ENCODE data around the gene C1S. TPM values are rescaled to one million over a fixed set of nuclear protein-coding genes. Genes with fewer than 3 reads are reported as not detected.
"Not testable (repeated sequence)": the region's sequence is repeated elsewhere in the genome, so short reads cannot be mapped to it uniquely, and the experiment has no call there.

Gene C1S
- total RNA-seq, 1 donor from 2014 or later: 2.4 TPM

GRCh38 chr12:7055736-7056135 lies 4.8 kb upstream of the C1S start:
- H3K36me3 Mint-ChIP-seq (ENCODE audit: low read depth): not testable (repeated sequence)

DNA sequence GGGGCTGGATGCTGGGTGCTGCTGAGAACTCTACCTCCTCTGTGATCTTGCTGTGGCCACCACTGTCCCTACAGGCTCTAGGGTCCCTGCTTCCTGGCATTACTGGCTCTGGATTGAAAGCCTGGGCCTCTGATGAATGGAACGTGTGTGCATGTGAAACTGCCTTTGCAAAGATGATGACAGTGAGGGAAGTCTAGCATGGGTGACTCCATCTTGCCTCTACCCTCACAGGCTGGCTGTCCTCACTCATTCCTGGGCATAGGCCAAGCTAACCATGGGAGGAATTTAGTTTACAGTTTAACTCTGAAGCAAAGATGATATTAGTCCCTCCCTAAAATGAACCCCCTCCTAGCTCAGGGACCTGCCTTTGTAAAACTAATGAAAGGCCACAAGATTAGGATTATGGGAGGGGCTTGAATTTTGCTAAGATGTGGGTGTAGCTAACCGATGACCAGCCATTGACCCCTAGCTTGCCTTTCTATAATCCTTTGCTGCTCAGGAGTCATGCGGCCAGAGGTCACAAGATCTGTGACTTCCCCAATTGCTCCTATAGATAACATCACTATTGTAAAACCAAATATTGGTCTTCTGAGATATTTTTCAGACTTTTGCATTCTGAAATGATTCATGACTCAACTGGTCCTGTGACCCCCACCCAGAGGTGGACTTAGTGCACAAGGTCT lies 2.2 kb upstream of the C1S start:
- Mint-ChIP-seq H3K9me3 (no peaks in the 10 kb centered on the region), H3K27me3 (ENCODE audit: insufficient read depth) (peaks cover 28% of the 10 kb centered on the region), H3K4me3 (no peak overlapping the region), H3K4me1 (ENCODE audit: low read depth) (no peaks in the 10 kb centered on the region), H3K36me3 (ENCODE audit: low read depth) (no peaks in the 10 kb centered on the region), H3K27ac (no peak overlapping the region)
- no peak for DNase-seq (ENCODE audit: low spot score)
- intact Hi-C loops (cut with micrococcal nuclease): no loop called here

More at GRCh38 chr12:7055736-7056135, 4.8 kb upstream of the C1S start:
- intact Hi-C loops (cut with micrococcal nuclease); H3K4me3 Mint-ChIP-seq; H3K4me1 Mint-ChIP-seq (ENCODE audit: low read depth); H3K9me3 Mint-ChIP-seq; H3K27ac Mint-ChIP-seq; DNase-seq (ENCODE audit: low spot score): not testable (repeated sequence)
- H3K27me3 Mint-ChIP-seq (ENCODE audit: insufficient read depth): peaks cover 29% of the 10 kb centered on the region

DNA sequence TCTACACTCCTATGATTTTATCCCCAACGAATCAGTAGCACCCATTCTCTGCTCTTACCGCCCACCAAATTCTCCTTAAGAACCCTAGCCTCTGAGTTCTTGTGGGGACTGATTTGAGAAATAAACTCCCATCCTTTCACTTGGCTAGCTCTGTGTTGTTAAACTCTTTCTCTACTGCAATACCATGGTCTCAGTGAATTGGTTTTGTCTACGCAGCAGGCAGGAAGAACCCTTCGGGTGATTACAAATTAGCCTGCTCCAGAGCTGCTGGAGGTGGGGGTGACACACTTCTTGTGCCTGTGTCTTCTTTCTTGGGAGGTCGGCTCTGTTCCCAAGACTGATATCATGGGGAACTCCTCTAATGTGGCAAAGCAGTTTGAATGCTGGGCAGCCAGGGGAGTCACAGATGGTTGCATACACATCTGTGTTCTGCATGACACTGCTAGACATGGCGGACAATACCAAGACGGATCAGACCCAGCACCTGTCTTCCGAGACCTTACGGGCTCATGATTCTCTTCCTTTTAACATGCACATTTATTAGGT lies 1.6 kb upstream of the C1S start:
- Mint-ChIP-seq H3K4me1 (ENCODE audit: low read depth) (no peaks in the 10 kb centered on the region), H3K27ac (no peak overlapping the region), H3K4me3 (no peak overlapping the region), H3K9me3 (no peaks in the 10 kb centered on the region), H3K36me3 (ENCODE audit: low read depth) (no peaks in the 10 kb centered on the region), H3K27me3 (ENCODE audit: insufficient read depth) (peaks cover 28% of the 10 kb centered on the region)
- intact Hi-C loops (cut with micrococcal nuclease): no loop called here
- DNase-seq (ENCODE audit: low spot score): no peak

DNA sequence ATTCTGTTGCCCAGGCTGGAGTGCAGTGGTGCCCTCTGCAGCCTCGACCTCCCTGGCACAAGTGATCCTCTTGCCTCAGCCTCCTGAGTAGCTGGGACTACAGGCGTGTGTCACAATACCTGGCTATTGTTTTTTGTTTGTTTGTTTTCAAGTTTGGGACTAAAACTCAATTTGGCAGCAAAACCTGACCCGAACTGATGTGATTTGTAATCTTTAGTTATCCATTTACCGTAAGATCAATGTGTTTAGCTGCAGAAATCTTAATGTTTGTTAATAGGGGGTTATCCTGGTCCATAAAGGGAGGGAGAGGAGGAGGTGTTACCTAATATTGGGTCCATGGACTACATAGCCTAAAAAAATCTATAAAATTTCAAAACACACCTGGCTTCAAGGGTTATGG lies 738 bp upstream of the C1S start:
- Mint-ChIP-seq H3K27me3 (ENCODE audit: insufficient read depth) (peaks cover 24% of the 10 kb centered on the region), H3K36me3 (ENCODE audit: low read depth) (no peaks in the 10 kb centered on the region), H3K4me1 (ENCODE audit: low read depth) (no peaks in the 10 kb centered on the region), H3K4me3 (no peak overlapping the region), H3K9me3 (no peaks in the 10 kb centered on the region), H3K27ac (no peak overlapping the region)
- no peak for DNase-seq (ENCODE audit: low spot score)
- intact Hi-C loops (cut with micrococcal nuclease): no loop called here

- Mint-ChIP-seq H3K4me1 (ENCODE audit: low read depth) (no peaks in the 10 kb centered on the region), H3K27me3 (ENCODE audit: insufficient read depth) (peaks cover 23% of the 10 kb centered on the region), H3K36me3 (ENCODE audit: low read depth) (no peaks in the 10 kb centered on the region), H3K27ac (no peak overlapping the region), H3K9me3 (no peaks in the 10 kb centered on the region), H3K4me3 (no peak overlapping the region)
- intact Hi-C loops (cut with micrococcal nuclease): loop anchor here (1.0 kb wide), 1 partner anchor 31 kb away; the partner anchor contains the start of gene C1R
- DNase-seq (ENCODE audit: low spot score): no peak
Observed at GRCh38 chr12:7061138-7061537, 620 bp downstream of the C1S start.

- Mint-ChIP-seq H3K4me1 (ENCODE audit: low read depth) (no peaks in the 10 kb centered on the region), H3K4me3 (no peak overlapping the region), H3K36me3 (ENCODE audit: low read depth) (no peaks in the 10 kb centered on the region), H3K9me3 (no peaks in the 10 kb centered on the region), H3K27ac (no peak overlapping the region), H3K27me3 (ENCODE audit: insufficient read depth) (peaks cover 23% of the 10 kb centered on the region)
- intact Hi-C loops (cut with micrococcal nuclease): loop anchor here (1.0 kb wide), 1 partner anchor 31 kb away; the partner anchor contains the start of gene C1R
- DNase-seq (ENCODE audit: low spot score): no peak
Observed at GRCh38 chr12:7061596-7061995, 1.1 kb downstream of the C1S start.

DNA sequence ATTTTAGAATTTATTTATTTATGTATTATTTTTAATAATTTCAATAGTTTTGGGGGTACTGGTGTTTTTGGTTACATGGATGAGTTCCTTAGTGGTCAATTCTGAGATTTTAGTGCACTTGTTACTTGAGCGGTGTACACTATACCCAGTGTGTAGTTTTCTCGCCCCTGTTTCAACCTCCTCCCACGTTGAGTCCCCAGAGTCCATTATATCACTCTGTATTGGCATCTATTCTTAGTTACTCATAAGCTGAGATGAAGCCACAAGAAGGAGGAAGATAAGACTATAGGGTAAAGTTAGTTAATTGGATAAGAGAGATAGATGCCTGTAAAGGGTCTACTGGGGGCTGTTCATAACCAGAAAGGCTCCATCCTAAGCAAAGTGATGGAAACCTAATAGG lies 4.0 kb downstream of the C1S start:
- no peaks in the 10 kb centered on the region for H3K9me3 Mint-ChIP-seq
- DNase-seq (ENCODE audit: low spot score): no peak
- H3K27ac Mint-ChIP-seq: no peak overlapping the region
- no peaks in the 10 kb centered on the region for H3K36me3 Mint-ChIP-seq (ENCODE audit: low read depth)
- intact Hi-C loops (cut with micrococcal nuclease): no loop called here
- H3K27me3 Mint-ChIP-seq (ENCODE audit: insufficient read depth): peaks cover 23% of the 10 kb centered on the region
- H3K4me1 Mint-ChIP-seq (ENCODE audit: low read depth): no peaks in the 10 kb centered on the region
- no peak overlapping the region for H3K4me3 Mint-ChIP-seq

DNA sequence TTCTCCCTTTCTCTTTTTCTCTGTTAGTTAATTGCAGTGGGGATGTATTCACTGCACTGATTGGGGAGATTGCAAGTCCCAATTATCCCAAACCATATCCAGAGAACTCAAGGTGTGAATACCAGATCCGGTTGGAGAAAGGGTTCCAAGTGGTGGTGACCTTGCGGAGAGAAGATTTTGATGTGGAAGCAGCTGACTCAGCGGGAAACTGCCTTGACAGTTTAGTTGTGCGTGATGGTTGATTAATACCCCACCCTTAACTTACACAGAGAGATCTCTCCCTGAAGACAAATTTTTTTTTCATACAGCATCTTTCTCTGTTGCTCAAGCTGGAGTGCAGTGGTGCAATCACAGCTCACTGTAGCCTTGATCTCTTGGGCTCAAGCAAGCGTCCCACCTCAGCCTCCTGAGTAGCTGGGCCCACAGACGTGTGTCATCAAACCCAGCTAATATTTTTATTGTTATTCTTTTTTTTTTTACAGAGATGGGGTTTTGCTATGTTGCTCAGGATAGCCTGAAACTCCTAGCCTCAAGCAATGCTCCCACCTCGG lies 4.6 kb downstream of the C1S start:
- H3K4me3 Mint-ChIP-seq: no peak overlapping the region
- DNase-seq (ENCODE audit: low spot score): no peak
- no peaks in the 10 kb centered on the region for H3K36me3 Mint-ChIP-seq (ENCODE audit: low read depth)
- intact Hi-C loops (cut with micrococcal nuclease): no loop called here
- H3K27me3 Mint-ChIP-seq (ENCODE audit: insufficient read depth): peaks cover 21% of the 10 kb centered on the region
- H3K27ac Mint-ChIP-seq: no peak overlapping the region
- no peaks in the 10 kb centered on the region for H3K4me1 Mint-ChIP-seq (ENCODE audit: low read depth)
- H3K9me3 Mint-ChIP-seq: no peaks in the 10 kb centered on the region

GRCh38 chr12:7066596-7066995 lies 6.1 kb downstream of the C1S start:
- H3K27ac Mint-ChIP-seq: no peak overlapping the region
- no peak overlapping the region for H3K4me3 Mint-ChIP-seq
- no peaks in the 10 kb centered on the region for H3K4me1 Mint-ChIP-seq (ENCODE audit: low read depth)
- H3K36me3 Mint-ChIP-seq (ENCODE audit: low read depth): no peaks in the 10 kb centered on the region
- intact Hi-C loops (cut with micrococcal nuclease): no loop called here
- no peaks in the 10 kb centered on the region for H3K9me3 Mint-ChIP-seq
- DNase-seq (ENCODE audit: low spot score): no peak
- peaks cover 15% of the 10 kb centered on the region for H3K27me3 Mint-ChIP-seq (ENCODE audit: insufficient read depth)

DNA sequence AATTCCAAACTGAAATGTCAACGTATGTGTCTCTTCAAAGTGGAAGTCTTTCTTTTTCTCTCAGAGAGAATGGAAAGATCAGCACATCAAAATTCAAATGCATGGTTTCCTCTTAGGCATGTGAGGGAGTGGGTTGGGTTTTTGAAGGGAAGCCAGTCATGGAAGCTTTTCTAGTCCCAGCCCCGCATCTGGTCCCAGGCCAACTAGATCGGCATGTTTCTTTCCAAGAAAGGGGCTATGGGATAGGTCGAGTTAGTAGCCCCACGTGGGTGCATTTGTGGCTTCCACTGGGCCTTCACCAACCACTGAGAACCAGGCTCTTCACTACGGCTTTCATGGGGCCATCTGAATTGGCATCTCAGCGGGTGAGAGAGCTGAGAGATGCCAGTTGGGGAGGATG lies 6.6 kb downstream of the C1S start:
- H3K27ac Mint-ChIP-seq: no peak overlapping the region
- H3K4me3 Mint-ChIP-seq: no peak overlapping the region
- DNase-seq (ENCODE audit: low spot score): no peak
- intact Hi-C loops (cut with micrococcal nuclease): no loop called here
- no peaks in the 10 kb centered on the region for H3K4me1 Mint-ChIP-seq (ENCODE audit: low read depth)
- H3K36me3 Mint-ChIP-seq (ENCODE audit: low read depth): no peaks in the 10 kb centered on the region
- peaks cover 19% of the 10 kb centered on the region for H3K27me3 Mint-ChIP-seq (ENCODE audit: insufficient read depth)
- no peaks in the 10 kb centered on the region for H3K9me3 Mint-ChIP-seq

GRCh38 chr12:7068240-7068993 lies 7.9 kb downstream of the C1S start:
- DNase-seq (ENCODE audit: low spot score): no peak
- H3K9me3 Mint-ChIP-seq: no peaks in the 10 kb centered on the region
- no peaks in the 10 kb centered on the region for H3K4me1 Mint-ChIP-seq (ENCODE audit: low read depth)
- intact Hi-C loops (cut with micrococcal nuclease): no loop called here
- H3K27me3 Mint-ChIP-seq (ENCODE audit: insufficient read depth): peaks cover 25% of the 10 kb centered on the region
- H3K36me3 Mint-ChIP-seq (ENCODE audit: low read depth): no peaks in the 10 kb centered on the region
- H3K27ac Mint-ChIP-seq: no peak overlapping the region
- no peak overlapping the region for H3K4me3 Mint-ChIP-seq

GRCh38 chr12:7068994-7069346 lies 8.5 kb downstream of the C1S start:
- no peak overlapping the region for H3K4me3 Mint-ChIP-seq
- H3K9me3 Mint-ChIP-seq: no peaks in the 10 kb centered on the region
- H3K27ac Mint-ChIP-seq: no peak overlapping the region
- no peaks in the 10 kb centered on the region for H3K4me1 Mint-ChIP-seq (ENCODE audit: low read depth)
- DNase-seq (ENCODE audit: low spot score): no peak
- H3K36me3 Mint-ChIP-seq (ENCODE audit: low read depth): no peaks in the 10 kb centered on the region
- intact Hi-C loops (cut with micrococcal nuclease): no loop called here
- peaks cover 26% of the 10 kb centered on the region for H3K27me3 Mint-ChIP-seq (ENCODE audit: insufficient read depth)

DNA sequence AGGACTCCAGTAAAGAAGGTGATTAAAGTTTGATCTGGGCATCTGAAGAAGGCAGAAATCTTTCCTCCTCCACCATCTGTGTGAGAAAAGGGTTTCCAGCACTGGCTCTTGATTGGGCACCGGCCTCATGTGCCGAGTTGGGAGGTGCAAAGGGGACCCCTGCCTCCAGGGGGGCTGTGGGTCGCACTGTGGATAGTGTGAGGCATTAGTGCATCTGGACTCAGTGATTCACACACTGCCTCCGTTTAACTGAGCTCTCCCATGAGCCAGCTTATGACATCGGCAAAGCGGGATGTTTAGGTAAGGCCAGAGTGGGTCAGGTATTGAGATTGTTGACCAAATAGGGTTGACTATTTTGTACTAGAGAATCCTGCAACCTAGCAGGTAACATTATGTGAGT lies 8.9 kb downstream of the C1S start:
- Mint-ChIP-seq H3K9me3 (no peaks in the 10 kb centered on the region), H3K36me3 (ENCODE audit: low read depth) (no peaks in the 10 kb centered on the region), H3K4me3 (no peak overlapping the region), H3K4me1 (ENCODE audit: low read depth) (no peaks in the 10 kb centered on the region), H3K27me3 (ENCODE audit: insufficient read depth) (peaks cover 26% of the 10 kb centered on the region), H3K27ac (no peak overlapping the region)
- intact Hi-C loops (cut with micrococcal nuclease): no loop called here
- DNase-seq (ENCODE audit: low spot score): no peak

Measured in activated T-helper 1 cell treated with anti-CD3 and anti-CD28 coated beads, Interleukin-12 subunit alpha, Interleukin-12 subunit beta, Interleukin-2, Interleukin-4 antibody, amounts not matched to agents 30 ng/mL and 10 ng/mL and 1 ng/mL, durations not matched to agents 14 hours and 24 hours and 36 hours (primary cell).